LNCaP clone FGC (cell line): ENCODE data around the gene TRIM49D2.
"Not testable (repeated sequence)": the region's sequence is repeated elsewhere in the genome, so short reads cannot be mapped to it uniquely, and the experiment has no call there.

Source experiments
- DNase-seq: peaks from one replicate; pipeline ENCODE4 v3.0.0-alpha.2; 2011; ENCODE audit warnings: low read depth
- H3K4me3 ChIP-seq: 2 replicates; pipeline ENCODE4 v1.5.1; 2011; ENCODE audit warnings: mild to moderate bottlenecking, low read depth, low read length, control low read depth
- TF ChIP-seq, protein P1 (sequence below): IDR thresholded peaks from 2 replicates; pipeline ENCODE4 v1.5.1; 2012; ENCODE audit warnings: mild to moderate bottlenecking; ENCODE audit not compliant: control insufficient read depth, insufficient read depth; ENCODE audit errors: extremely low read depth

TRIM49D2 gene, protein sequence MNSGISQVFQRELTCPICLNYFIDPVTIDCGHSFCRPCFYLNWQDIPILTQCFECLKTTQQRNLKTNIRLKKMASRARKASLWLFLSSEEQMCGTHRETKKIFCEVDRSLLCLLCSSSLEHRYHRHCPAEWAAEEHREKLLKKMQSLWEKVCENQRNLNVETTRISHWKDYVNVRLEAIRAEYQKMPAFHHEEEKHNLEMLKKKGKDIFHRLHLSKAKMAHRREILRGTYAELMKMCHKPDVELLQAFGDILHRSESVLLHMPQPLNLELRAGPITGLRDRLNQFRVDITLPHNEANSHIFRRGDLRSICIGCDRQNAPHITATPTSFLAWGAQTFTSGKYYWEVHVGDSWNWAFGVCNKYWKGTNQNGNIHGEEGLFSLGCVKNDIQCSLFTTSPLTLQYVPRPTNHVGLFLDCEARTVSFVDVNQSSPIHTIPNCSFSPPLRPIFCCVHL

DNA sequence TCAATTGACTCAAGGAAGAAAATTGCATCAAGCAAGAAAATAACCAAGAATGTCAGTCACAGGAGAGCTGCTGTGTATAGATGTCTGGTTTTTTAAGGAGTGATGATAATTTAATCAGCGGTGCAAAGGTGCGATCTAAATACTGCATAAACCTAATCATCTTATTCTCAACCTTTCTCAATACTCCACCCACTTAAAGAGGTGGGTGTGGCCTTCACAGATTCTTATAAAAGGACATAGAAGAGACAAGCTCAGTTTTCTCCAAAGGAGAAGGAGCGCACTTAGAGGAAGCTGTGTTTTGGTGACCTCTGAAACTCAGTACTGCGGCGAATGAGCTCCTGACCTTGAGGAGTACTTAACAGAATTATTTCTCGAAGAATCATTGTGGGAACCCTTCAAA, at the start of gene TRIM49D2:
Gene TRIM49D2, plus strand, starts transcription at position 301 of the 400 bp plus-strand sequence. CDS start 2,698 bp downstream, outside the sequence.
- not testable (repeated sequence) for DNase-seq, H3K4me3 ChIP-seq

DNA sequence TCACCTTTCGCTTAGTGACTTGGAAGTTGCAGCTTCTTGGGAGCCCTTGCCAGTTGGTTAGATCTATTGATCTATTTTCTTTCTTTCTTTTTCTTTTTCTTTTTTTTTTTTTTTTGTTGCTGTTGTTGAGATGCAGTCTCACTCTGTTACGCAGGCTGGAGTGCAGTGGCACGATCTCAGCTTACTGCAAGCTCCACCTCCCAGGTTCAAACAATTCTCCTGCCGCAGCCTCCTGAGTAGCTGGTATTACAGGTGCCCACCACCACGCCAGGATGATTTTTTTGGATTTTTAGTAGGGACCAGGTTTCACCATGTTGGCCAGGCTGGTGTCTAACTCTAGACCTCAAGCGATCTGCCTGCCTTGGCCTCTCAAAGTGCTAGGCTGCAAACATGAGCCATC, 46.4 kb upstream of the TRIM49D2 start:
- not testable (repeated sequence) for DNase-seq

DNA sequence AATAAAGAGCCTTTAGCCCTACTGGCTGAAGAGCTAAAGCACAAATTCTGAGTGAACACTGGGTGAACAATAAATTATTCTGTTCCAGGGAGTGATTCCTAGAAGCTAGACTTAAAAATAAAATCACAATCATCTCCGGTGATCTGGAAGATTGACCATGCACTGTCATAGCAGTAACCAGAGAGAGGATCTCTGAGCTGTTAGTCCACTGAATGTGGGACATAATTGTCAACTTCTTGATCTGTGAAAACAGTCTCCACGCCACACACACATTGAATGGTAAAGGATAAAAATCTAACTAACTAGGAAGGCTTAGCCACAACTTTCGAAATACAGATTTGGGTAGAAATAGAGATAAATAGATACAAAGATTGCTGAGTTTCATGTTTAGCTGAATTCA, 30.6 kb upstream of the TRIM49D2 start:
- DNase-seq, H3K4me3 ChIP-seq: not testable (repeated sequence)

More for the DNA sequence above, 46.4 kb upstream of the TRIM49D2 start:
- H3K4me3 ChIP-seq: not testable (repeated sequence)

DNA sequence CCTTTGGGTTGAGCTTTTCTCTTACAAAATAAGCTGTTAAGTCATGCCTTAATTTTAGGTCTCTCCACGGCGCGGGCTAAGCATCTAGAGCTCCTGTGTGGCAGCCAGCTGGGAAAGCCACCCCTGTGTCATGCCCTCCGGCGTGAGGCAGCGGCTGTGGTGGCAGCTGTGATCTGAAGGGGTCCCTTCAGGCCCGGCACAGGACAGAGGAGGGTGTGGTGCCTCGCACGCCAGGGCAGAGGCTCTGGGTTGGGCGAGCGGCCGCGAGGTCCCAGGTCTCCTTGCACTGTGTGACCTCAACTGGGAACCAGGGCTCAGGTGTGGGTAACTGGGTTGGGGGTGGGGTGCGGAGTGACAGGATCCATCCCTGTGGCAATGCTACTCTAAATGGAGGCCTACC, 23.1 kb upstream of the TRIM49D2 start:
- not testable (repeated sequence) for H3K4me3 ChIP-seq, DNase-seq

DNA sequence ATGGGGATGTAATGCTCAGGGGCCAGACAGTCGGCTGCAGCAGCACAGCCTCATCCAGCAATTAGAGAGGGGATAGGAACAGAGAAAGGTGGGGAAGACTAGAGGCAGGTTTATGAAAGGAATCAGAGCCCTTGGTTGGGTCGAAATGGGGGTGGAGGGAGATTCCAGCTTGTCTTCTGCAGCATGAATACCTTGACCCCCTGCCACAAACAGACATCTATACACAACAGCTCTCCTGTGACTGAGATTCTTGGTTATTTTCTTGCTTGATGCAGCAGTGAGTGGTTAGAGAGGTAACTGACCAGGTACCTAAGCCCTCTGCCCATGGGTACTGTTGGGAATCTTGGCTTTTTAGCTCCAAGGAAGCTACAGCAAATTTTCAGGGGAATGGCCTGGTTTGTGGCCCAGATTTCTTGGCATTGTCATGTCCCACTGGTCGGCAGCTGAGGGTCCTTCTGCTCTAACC, 1.6 kb upstream of the TRIM49D2 start, which contains the start of gene TRIM49D1:
Gene TRIM49D1, minus strand, starts transcription at position 51 of the 466 bp plus-strand sequence. CDS start 4,535 bp downstream, outside the sequence.
- TF ChIP-seq, protein P1, sequence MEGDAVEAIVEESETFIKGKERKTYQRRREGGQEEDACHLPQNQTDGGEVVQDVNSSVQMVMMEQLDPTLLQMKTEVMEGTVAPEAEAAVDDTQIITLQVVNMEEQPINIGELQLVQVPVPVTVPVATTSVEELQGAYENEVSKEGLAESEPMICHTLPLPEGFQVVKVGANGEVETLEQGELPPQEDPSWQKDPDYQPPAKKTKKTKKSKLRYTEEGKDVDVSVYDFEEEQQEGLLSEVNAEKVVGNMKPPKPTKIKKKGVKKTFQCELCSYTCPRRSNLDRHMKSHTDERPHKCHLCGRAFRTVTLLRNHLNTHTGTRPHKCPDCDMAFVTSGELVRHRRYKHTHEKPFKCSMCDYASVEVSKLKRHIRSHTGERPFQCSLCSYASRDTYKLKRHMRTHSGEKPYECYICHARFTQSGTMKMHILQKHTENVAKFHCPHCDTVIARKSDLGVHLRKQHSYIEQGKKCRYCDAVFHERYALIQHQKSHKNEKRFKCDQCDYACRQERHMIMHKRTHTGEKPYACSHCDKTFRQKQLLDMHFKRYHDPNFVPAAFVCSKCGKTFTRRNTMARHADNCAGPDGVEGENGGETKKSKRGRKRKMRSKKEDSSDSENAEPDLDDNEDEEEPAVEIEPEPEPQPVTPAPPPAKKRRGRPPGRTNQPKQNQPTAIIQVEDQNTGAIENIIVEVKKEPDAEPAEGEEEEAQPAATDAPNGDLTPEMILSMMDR: no peak
- H3K4me3 ChIP-seq: no peak within 1 kb of the TSS
- no peak for DNase-seq

DNA sequence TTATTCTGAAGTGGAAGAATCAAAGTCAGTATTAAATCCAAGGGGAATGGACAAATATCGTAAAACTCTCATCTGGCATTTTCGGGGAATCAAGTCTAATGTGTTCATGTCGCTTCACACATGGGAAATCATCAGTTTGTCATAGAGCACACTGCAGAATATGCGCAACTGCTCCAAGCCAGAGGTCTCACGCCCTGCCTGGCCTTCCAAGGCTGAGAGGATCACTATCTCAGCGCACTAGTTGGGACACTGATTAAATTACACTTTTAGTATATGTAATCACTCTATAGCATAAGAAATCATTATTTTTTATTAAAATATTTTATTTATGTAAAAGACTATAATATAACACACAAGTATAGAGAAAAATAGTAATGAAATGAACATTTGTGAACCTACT, 37.0 kb downstream of the TRIM49D2 start:
- not testable (repeated sequence) for DNase-seq, H3K4me3 ChIP-seq

DNA sequence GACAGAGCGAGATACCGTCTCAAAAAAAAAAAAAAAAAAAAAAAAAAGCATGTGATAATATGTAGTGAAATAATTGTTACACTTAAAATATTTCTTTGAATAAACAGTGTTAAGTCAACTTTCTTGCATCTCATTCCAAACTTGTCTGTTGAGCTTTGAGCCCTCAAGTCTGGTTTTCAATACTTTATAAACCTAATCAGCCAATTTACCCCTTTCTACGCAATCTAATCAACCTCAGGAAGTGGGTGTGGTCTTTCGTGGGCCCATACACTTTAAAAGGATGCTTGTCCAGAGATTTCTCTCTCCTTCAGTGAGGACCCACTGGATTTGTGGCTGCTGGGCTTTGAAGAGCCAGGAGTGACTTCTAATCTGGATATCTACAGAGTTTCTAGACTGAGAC, 41.9 kb downstream of the TRIM49D2 start, which contains the start of gene TRIM64:
Gene TRIM64, plus strand, starts transcription at position 301 of the 400 bp plus-strand sequence. CDS start 2,467 bp downstream, outside the sequence.
- DNase-seq, H3K4me3 ChIP-seq: not testable (repeated sequence)
